ENCODE measurements around the gene SCIMP. TPM values are rescaled to one million over a fixed set of nuclear protein-coding genes. Genes with fewer than 3 reads are reported as not detected.

Gene SCIMP
- total and polyA plus RNA-seq, 2 of the 4 experiments (the other 2 are of a cell fraction) = not detected

- no peak overlapping the region for H2AFZ ChIP-seq (replicated peaks; ENCODE audit: low read length, poor library complexity)
- intact Hi-C loops (cut with micrococcal nuclease) (loop anchor here (10.0 kb wide), 1 partner anchor 74 kb away; no protein-coding TSS in a partner anchor), dilution Hi-C loops (cut with HindIII; ENCODE audit: low sequenced_read_pairs, unreplicated experiment) (no loop called here), in situ Hi-C loops (cut with MboI; ENCODE audit: low sequenced_read_pairs) (no loop called here)
- ATAC-seq (ENCODE audit: low read depth) (no peak), DNase-seq (no peak)
- no TSS peak for BruUV-seq (replicated peaks)
- H4K5ac ChIP-seq (ENCODE audit: low read depth, low read length) = no peak overlapping the region
- no peak overlapping the region for H3K4me2 ChIP-seq (ENCODE audit: low read depth, low read length)
- no peak overlapping the region for H3K23ac ChIP-seq (ENCODE audit: low read depth, low read length)
- H4K20me1 ChIP-seq (ENCODE audit: insufficient read depth, low read length) = no peaks in the 10 kb centered on the region
- no peak overlapping the region for H3K14ac ChIP-seq (replicated peaks; ENCODE audit: low read depth, low read length)
- H3K4ac ChIP-seq (ENCODE audit: low read depth, low read length) = no peak overlapping the region
- no peaks in the 10 kb centered on the region for H3K27me3 ChIP-seq (ENCODE audit: control insufficient read depth, insufficient read depth, low read length)
- H3K27ac ChIP-seq (ENCODE audit: insufficient read depth, low read length) = no peak overlapping the region
- ChIA-PET POLR2A (ENCODE audit: unreplicated experiment) (no interaction called here), CTCF (interaction anchor here (0.6 kb wide), 1 partner anchor 47 kb away, joined by 5 read pairs; no protein-coding TSS in a partner anchor)
- H3K79me1 ChIP-seq (ENCODE audit: low read depth in 1 of 2, low read length in 2 of 2) = peaks cover 0 to 3% of the 10 kb centered on the region in 2 experiments; a peak in 2 of 4 replicates
- H3K9me3 ChIP-seq (ENCODE audit: control insufficient read depth, insufficient read depth, low read length) = no peaks in the 10 kb centered on the region
- peaks cover 4% of the 10 kb centered on the region; the same call in 1 of the 2 replicates for H3K4me1 ChIP-seq (ENCODE audit: control insufficient read depth, insufficient read depth, low read length)
- no peak overlapping the region for H3K4me3 ChIP-seq (ENCODE audit: insufficient read depth, low read depth, low read length)
- H3K36me3 ChIP-seq (ENCODE audit: control insufficient read depth, insufficient read depth, low read length) = no peaks in the 10 kb centered on the region
- no peak overlapping the region for H2AK9ac ChIP-seq (replicated peaks; ENCODE audit: low read depth, low read length, poor library complexity)
- WGBS, 2 experiments (ENCODE audit: extremely low coverage in 2 of 2, insufficient read length in 1 of 2) = no CpG with 5 or more reads among the region's 2 CpGs
- no peak overlapping the region for H2BK120ac ChIP-seq (ENCODE audit: low read depth, low read length)
- no peak overlapping the region for H4K91ac ChIP-seq (ENCODE audit: insufficient read depth, low read depth, low read length)
- TF ChIP-seq CHD1 (IDR thresholded peaks at IDR 0.05; ENCODE audit: low read depth, low read length) = no peak
- H3K56ac ChIP-seq (ENCODE audit: extremely low read depth, insufficient read depth, low read length) = no peak overlapping the region
- no peak overlapping the region for H3K9ac ChIP-seq (ENCODE audit: low read depth, low read length)
- no peak overlapping the region for H3K18ac ChIP-seq (ENCODE audit: low read depth, low read length)
- H2BK20ac ChIP-seq (ENCODE audit: low read depth, low read length) = no peak overlapping the region
- no peak overlapping the region for H2BK15ac ChIP-seq (ENCODE audit: low read depth, low read length)
- no peak overlapping the region for H4K8ac ChIP-seq (ENCODE audit: low read depth in 2 of 2, low read length in 2 of 2)
- H2BK5ac ChIP-seq (ENCODE audit: low read depth, low read length, poor library complexity, severe bottlenecking) = no peak overlapping the region
- H2AK5ac ChIP-seq (ENCODE audit: low read depth, low read length) = no peak overlapping the region
- H3K9me1 ChIP-seq (ENCODE audit: insufficient read depth, low read length) = peaks cover 3% of the 10 kb centered on the region; the same call in 1 of the 2 replicates
These were observed 34.3 kb downstream of the SCIMP start for GRCh38 chr17:5200360-5200759.

Measured in IMR-90 (cell line).